Neuronal stem cell (in vitro differentiated cells): ENCODE results near the gene STEAP2.

Experiments used
- DNase-seq: peaks from one replicate; pipeline ENCODE4 v3.0.0-alpha.2; 2013; ENCODE audit warnings: low spot score
- H2AFZ ChIP-seq: one replicate; pipeline ENCODE4 v1.6.1; 2013; ENCODE audit warnings: mild to moderate bottlenecking, low read length, inconsistent platforms
- H2AK5ac ChIP-seq: 2 replicates; pipeline ENCODE4 v1.6.1; 2013; ENCODE audit warnings: low read depth, mild to moderate bottlenecking, inconsistent platforms, low read length, moderate library complexity, mixed read lengths
- H2BK120ac ChIP-seq: 2 replicates; pipeline ENCODE4 v1.6.1; 2013; ENCODE audit warnings: low read depth, mild to moderate bottlenecking, inconsistent platforms, low read length, moderate library complexity, mixed read lengths
- H2BK12ac ChIP-seq: one replicate; pipeline ENCODE4 v1.6.1; 2013; ENCODE audit warnings: low read length, inconsistent platforms
- H2BK15ac ChIP-seq: 2 replicates; pipeline ENCODE4 v1.6.1; 2013; ENCODE audit warnings: mild to moderate bottlenecking, low read length, inconsistent platforms, mixed read lengths
- H2BK5ac ChIP-seq: one replicate; pipeline ENCODE4 v1.6.1; 2013; ENCODE audit warnings: inconsistent platforms, mild to moderate bottlenecking, low read length, moderate library complexity
- H3K14ac ChIP-seq: one replicate; pipeline ENCODE4 v1.6.1; 2013; ENCODE audit warnings: low read length, inconsistent platforms
- H3K18ac ChIP-seq: 2 replicates; pipeline ENCODE4 v1.6.1; 2013; ENCODE audit warnings: low read length, inconsistent platforms
- H3K23ac ChIP-seq: 2 replicates; pipeline ENCODE4 v1.6.1; 2013; ENCODE audit warnings: low read depth, mild to moderate bottlenecking, mixed read lengths, low read length, inconsistent platforms; ENCODE audit not compliant: poor library complexity
- H3K27ac ChIP-seq: replicated peaks from 3 replicates; pipeline ENCODE4 v1.5.1; 2013; ENCODE audit warnings: low read length, inconsistent platforms
- H3K27me3 ChIP-seq, 3 experiments: 2 replicates each; pipeline ENCODE4 v1.6.1; 2013; ENCODE audit warnings: low read length in 3 of 3, mild to moderate bottlenecking in 2 of 3, inconsistent platforms in 1 of 3, low read depth in 1 of 3, mixed read lengths in 1 of 3, moderate library complexity in 1 of 3; ENCODE audit not compliant: control insufficient read depth in 3 of 3, insufficient read depth in 3 of 3
- H3K36me3 ChIP-seq, 2 donors: replicated peaks in 1 of 2; 2 replicates each; pipeline ENCODE4 v1.6.1; 2013; ENCODE audit warnings: low read length in 2 of 2; ENCODE audit not compliant: control insufficient read depth in 2 of 2, insufficient read depth in 2 of 2
- H3K4ac ChIP-seq: 2 replicates; pipeline ENCODE4 v1.6.1; 2013; ENCODE audit warnings: inconsistent platforms, mild to moderate bottlenecking, low read length, moderate library complexity
- H3K4me1 ChIP-seq, 2 donors: 1 replicate in 1 of 2; 2 replicates in 1 of 2; pipeline ENCODE4 v1.6.1; 2013; ENCODE audit warnings: low read length in 2 of 2, low read depth in 1 of 2; ENCODE audit not compliant: control insufficient read depth in 2 of 2, insufficient read depth in 1 of 2
- H3K4me2 ChIP-seq: one replicate; pipeline ENCODE4 v1.6.1; 2013; ENCODE audit warnings: mild to moderate bottlenecking, low read length, inconsistent platforms; ENCODE audit not compliant: insufficient read depth, poor library complexity, severe bottlenecking
- H3K4me3 ChIP-seq, 2 donors: 2 replicates each; pipeline ENCODE4 v1.5.1; 2013; ENCODE audit warnings: low read length in 2 of 2, mild to moderate bottlenecking in 2 of 2, inconsistent platforms in 1 of 2, moderate library complexity in 1 of 2
- H3K79me1 ChIP-seq: one replicate; pipeline ENCODE4 v1.6.1; 2013; ENCODE audit warnings: low read depth, mild to moderate bottlenecking, inconsistent platforms, low read length, moderate library complexity
- H3K9ac ChIP-seq: one replicate; pipeline ENCODE4 v1.6.1; 2013; ENCODE audit warnings: mild to moderate bottlenecking, low read depth, low read length, inconsistent platforms; ENCODE audit not compliant: poor library complexity
- H3K9me3 ChIP-seq, 2 donors: replicated peaks in 1 of 2; 2 replicates each; pipeline versions ENCODE3 to v1.6.1; 2013; ENCODE audit warnings: low read length in 2 of 2, mild to moderate bottlenecking in 2 of 2, inconsistent platforms in 1 of 2, low read depth in 1 of 2, mixed read lengths in 1 of 2, moderate library complexity in 1 of 2; ENCODE audit not compliant: control insufficient read depth in 2 of 2, insufficient read depth in 1 of 2
- H4K8ac ChIP-seq: one replicate; pipeline ENCODE4 v1.6.1; 2013; ENCODE audit warnings: low read depth, mild to moderate bottlenecking, inconsistent platforms, low read length, moderate library complexity
- H4K91ac ChIP-seq: one replicate; pipeline ENCODE4 v1.6.1; 2013; ENCODE audit warnings: low read length, low read depth, mild to moderate bottlenecking, inconsistent platforms; ENCODE audit not compliant: poor library complexity
- WGBS, 2 donors: extraction: QIAGEN DNeasy Blood & Tissue Kit; methylation state at CpG; one replicate each; pipeline ENCODE4 v1.1.7; 2013; ENCODE audit warnings: missing lambda C conversion rate in 2 of 2, mixed read lengths in 1 of 2; ENCODE audit not compliant: insufficient read length in 2 of 2, insufficient replicate concordance in 1 of 2; ENCODE audit errors: extremely low coverage in 2 of 2; 5-methylcytosine and 5-hydroxymethylcytosine counted together

The STEAP2 gene

GRCh38 chr7:90173127-90173844 is 38.3 kb upstream of the STEAP2 start:
- no peak overlapping the region for H2AK5ac ChIP-seq

DNA sequence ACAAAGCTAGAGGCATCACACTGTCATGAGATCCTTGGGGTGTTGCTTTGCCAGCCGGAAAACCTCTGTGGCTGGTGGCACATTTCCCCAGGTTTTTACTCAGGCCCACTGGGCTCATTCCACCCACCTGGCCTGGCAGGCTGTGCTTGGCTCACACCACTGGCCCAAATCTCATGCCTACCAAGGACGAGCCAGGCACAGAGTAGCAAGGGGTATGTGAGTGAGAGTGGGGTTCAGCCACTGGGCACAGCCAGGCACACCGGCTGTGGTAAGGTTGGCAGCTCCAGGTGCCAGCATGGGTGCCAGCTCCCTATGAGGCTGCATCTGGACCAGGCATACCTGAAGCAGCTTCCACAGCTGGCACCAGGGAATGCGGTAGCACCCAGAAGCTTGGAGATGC is 35.9 kb upstream of the STEAP2 start:
- Histone ChIP-seq H3K79me1 (no peaks in the 10 kb centered on the region), H4K91ac (no peak overlapping the region), H3K23ac (peak overlapping the region; percentile 44), H2AK5ac (no peak overlapping the region), H3K9me3 (peaks cover 0 to 8% of the 10 kb centered on the region in 2 donors), H3K4me2 (no peak overlapping the region), H3K4me3 (peak overlapping the region in 1 of 2 donors; percentile 62), H2BK12ac (no peak overlapping the region), H2BK15ac (no peak overlapping the region), H2AFZ (no peak overlapping the region), H3K18ac (no peak overlapping the region), H3K14ac (peak overlapping the region; percentile 31), H3K27me3 (no peaks in the 10 kb centered on the region), H3K4ac (no peak overlapping the region), H2BK5ac (no peak overlapping the region), H2BK120ac (no peak overlapping the region), H3K27ac (no peak overlapping the region), H3K36me3 (no peaks in the 10 kb centered on the region), H4K8ac (no peak overlapping the region), H3K4me1 (no peaks in the 10 kb centered on the region), H3K9ac (no peak overlapping the region)
- no peak for DNase-seq
- no CpG with 5 or more reads among the region's 4 CpGs for WGBS, 2 donors

More at GRCh38 chr7:90173127-90173844, 38.3 kb upstream of the STEAP2 start:
- H3K27me3 ChIP-seq, result no peaks in the 10 kb centered on the region
- no peak overlapping the region for H3K18ac ChIP-seq
- no peak overlapping the region for H3K23ac ChIP-seq
- no peak overlapping the region for H4K91ac ChIP-seq
- H3K4me1 ChIP-seq, result no peaks in the 10 kb centered on the region
- peaks cover 3 to 8% of the 10 kb centered on the region in 2 donors for H3K9me3 ChIP-seq
- no peak overlapping the region for H3K9ac ChIP-seq
- H2BK120ac ChIP-seq, result no peak overlapping the region
- H3K14ac ChIP-seq, result no peak overlapping the region
- no peaks in the 10 kb centered on the region for H3K36me3 ChIP-seq
- no peak overlapping the region for H3K4me2 ChIP-seq
- H4K8ac ChIP-seq, result no peak overlapping the region
- H2AFZ ChIP-seq, result no peak overlapping the region
- no peak for DNase-seq
- no peak overlapping the region for H3K4me3 ChIP-seq
- H2BK12ac ChIP-seq, result no peak overlapping the region
- H3K4ac ChIP-seq, result no peak overlapping the region
- H2BK5ac ChIP-seq, result no peak overlapping the region
- H3K79me1 ChIP-seq, result no peaks in the 10 kb centered on the region
- H2BK15ac ChIP-seq, result no peak overlapping the region
- WGBS, 2 donors, result no CpG with 5 or more reads among the region's 4 CpGs
- H3K27ac ChIP-seq, result no peak overlapping the region

DNA sequence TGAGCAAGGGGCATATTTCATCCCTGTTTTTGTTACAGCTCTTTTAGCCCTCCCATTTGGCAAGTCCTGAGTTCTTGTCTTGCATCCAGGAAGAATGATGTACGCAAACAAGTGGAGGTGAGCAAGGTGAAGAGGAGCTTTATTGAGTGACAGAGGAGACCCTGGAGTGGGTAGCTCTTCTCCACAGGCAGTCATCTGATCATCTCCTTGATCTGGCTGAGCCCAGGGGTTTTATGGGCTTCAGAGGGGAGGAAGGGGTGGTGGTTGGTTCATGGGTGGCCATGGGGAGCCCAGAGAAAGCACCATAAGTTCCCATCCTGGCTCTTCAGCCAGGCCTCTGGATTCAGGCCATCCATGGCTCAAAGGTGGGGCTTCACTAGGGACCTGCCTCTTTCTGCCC is 35.3 kb upstream of the STEAP2 start:
- no CpG with 5 or more reads among the region's 1 CpG for WGBS, 2 donors
- Histone ChIP-seq H2AFZ (no peak overlapping the region), H3K27me3 (no peaks in the 10 kb centered on the region), H3K23ac (no peak overlapping the region), H3K4me1 (no peaks in the 10 kb centered on the region), H3K36me3 (no peaks in the 10 kb centered on the region), H2BK120ac (no peak overlapping the region), H3K27ac (no peak overlapping the region), H3K14ac (peak overlapping the region; percentile 85), H3K4me2 (no peak overlapping the region), H4K91ac (no peak overlapping the region), H3K4me3 (no peak overlapping the region), H2AK5ac (no peak overlapping the region), H3K18ac (no peak overlapping the region), H3K79me1 (no peaks in the 10 kb centered on the region), H4K8ac (no peak overlapping the region), H2BK5ac (no peak overlapping the region), H3K9ac (no peak overlapping the region), H2BK15ac (no peak overlapping the region), H3K9me3 (peaks cover 0 to 8% of the 10 kb centered on the region in 2 donors), H3K4ac (no peak overlapping the region), H2BK12ac (no peak overlapping the region)
- DNase-seq, result no peak

- Histone ChIP-seq H3K4ac (no peak overlapping the region), H3K9me3 (peaks cover 0 to 8% of the 10 kb centered on the region in 2 donors), H3K9ac (no peak overlapping the region), H4K91ac (no peak overlapping the region), H3K23ac (no peak overlapping the region), H3K14ac (no peak overlapping the region), H3K4me3 (no peak overlapping the region), H3K27me3 (no peaks in the 10 kb centered on the region), H2AK5ac (no peak overlapping the region), H4K8ac (no peak overlapping the region), H2BK15ac (no peak overlapping the region), H2BK12ac (no peak overlapping the region), H3K18ac (no peak overlapping the region), H3K79me1 (no peaks in the 10 kb centered on the region), H3K4me1 (no peaks in the 10 kb centered on the region), H2BK5ac (no peak overlapping the region), H3K27ac (no peak overlapping the region), H3K4me2 (no peak overlapping the region), H2BK120ac (no peak overlapping the region), H2AFZ (no peak overlapping the region), H3K36me3 (no peaks in the 10 kb centered on the region)
- DNase-seq, result no peak
- no CpG with 5 or more reads among the region's 2 CpGs for WGBS, 2 donors
Measured at GRCh38 chr7:90178166-90178565, 33.4 kb upstream of the STEAP2 start.
